HFF-Myc (cell line): Measurements from ENCODE around the gene HELZ2.

ENCODE experiments used
- DNase-seq: peaks from one replicate; pipeline ENCODE4 v3.0.0-alpha.2; 2011; ENCODE audit warnings: low read depth; ENCODE audit errors: extremely low read depth
- H3K4me3 ChIP-seq: replicated peaks from 2 replicates; pipeline ENCODE4 v1.5.1; 2011; ENCODE audit warnings: low read depth, mild to moderate bottlenecking, control low read depth, low read length
- CTCF ChIP-seq: IDR thresholded peaks from 2 replicates; pipeline ENCODE4 v1.5.1; 2012; ENCODE audit warnings: mild to moderate bottlenecking, low read depth, low read length, control low read depth; ENCODE audit errors: missing control alignments

Gene HELZ2

GRCh38 chr20:63529861-63530787 is 43.9 kb downstream of the HELZ2 start:
- TF ChIP-seq CTCF = no peak
- no peak for DNase-seq
- H3K4me3 ChIP-seq = no peak overlapping the region

- DNase-seq = no peak
- no peak overlapping the region for H3K4me3 ChIP-seq
- no peak for TF ChIP-seq CTCF
Measured at GRCh38 chr20:63529180-63529860, 44.7 kb downstream of the HELZ2 start.

GRCh38 chr20:63527184-63527583 is 46.9 kb downstream of the HELZ2 start:
- no peak for TF ChIP-seq CTCF
- H3K4me3 ChIP-seq = no peak overlapping the region
- DNase-seq = no peak

GRCh38 chr20:63525971-63526370 is 48.1 kb downstream of the HELZ2 start:
- H3K4me3 ChIP-seq = no peak overlapping the region
- DNase-seq = no peak
- no peak for TF ChIP-seq CTCF

GRCh38 chr20:63525185-63525584 is 48.9 kb downstream of the HELZ2 start:
- no peak for TF ChIP-seq CTCF
- H3K4me3 ChIP-seq = no peak overlapping the region
- DNase-seq = no peak
